ENCODE results near the gene FKBP4. TPM values are rescaled to one million over a fixed set of nuclear protein-coding genes. Genes with fewer than 3 reads are reported as not detected.
A peak's percentile ranks its signal among the peaks of the same experiment; 100 is the strongest.

FKBP4 gene
- total and polyA plus RNA-seq, 2 experiments from 2014 or later, result 126 to 223 TPM

DNA sequence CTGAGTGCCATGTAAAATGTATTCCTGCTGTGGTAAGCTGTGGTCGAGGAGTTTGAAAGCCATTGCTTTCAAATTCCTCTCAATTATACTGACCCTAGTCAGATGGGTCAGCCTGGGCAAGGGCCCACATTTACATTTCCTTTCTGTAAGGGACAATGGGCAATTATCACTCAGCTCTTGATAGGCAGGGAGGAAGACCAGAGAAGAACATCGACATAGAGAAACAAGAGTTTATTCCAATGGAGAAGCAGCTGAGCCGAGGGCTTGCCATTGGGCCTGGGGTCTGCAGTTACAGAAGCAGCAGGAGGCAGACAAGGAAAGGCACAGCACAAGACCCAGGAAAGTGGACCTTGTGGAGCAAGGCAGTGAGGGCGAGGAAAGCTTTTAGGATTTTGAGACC lies 30.4 kb downstream of the FKBP4 start:
- H3K27me3 ChIP-seq (ENCODE audit: insufficient read depth), result no peaks in the 10 kb centered on the region
- peaks cover 38% of the 10 kb centered on the region for H3K4me1 Mint-ChIP-seq
- peaks cover 9% of the 10 kb centered on the region for H3K4me1 ChIP-seq (ENCODE audit: insufficient read depth)
- no peak overlapping the region for H3K27ac ChIP-seq (ENCODE audit: low read depth)
- H3K4me3 Mint-ChIP-seq, result peak overlapping the region; percentile 54
- peaks cover 5% of the 10 kb centered on the region; the same call in 1 of the 2 replicates for H3F3A ChIP-seq (replicated peaks; ENCODE audit: low read depth)
- no peak overlapping the region for H2AFZ ChIP-seq
- no peak for DNase-seq (ENCODE audit: low spot score)
- peaks cover 2% of the 10 kb centered on the region for H3K27me3 Mint-ChIP-seq (ENCODE audit: insufficient read depth, low read depth, poor library complexity)
- H3K9me2 ChIP-seq (ENCODE audit: insufficient read depth), result no peaks in the 10 kb centered on the region
- H3K9me3 Mint-ChIP-seq, result no peaks in the 10 kb centered on the region
- H3K4me3 ChIP-seq, result no peak overlapping the region
- peaks cover 70% of the 10 kb centered on the region for H3K36me3 Mint-ChIP-seq (ENCODE audit: low read depth)
- no peak for TF ChIP-seq EZH2phosphoT487 (IDR thresholded peaks at IDR 0.05; ENCODE audit: unreplicated experiment)
- H3K36me3 ChIP-seq (ENCODE audit: insufficient read depth), result peaks cover 29% of the 10 kb centered on the region
- H4K20me1 ChIP-seq (replicated peaks; ENCODE audit: insufficient read depth), result peaks cover 4% of the 10 kb centered on the region; the same call in 1 of the 2 replicates
- peak overlapping the region; percentile 31; the same call in 1 of the 2 replicates for H3K4me2 ChIP-seq
- no peaks in the 10 kb centered on the region for H3K79me2 ChIP-seq (replicated peaks; ENCODE audit: insufficient read depth)
- H3K27ac Mint-ChIP-seq, result peak overlapping the region; percentile 83
- peak; percentile 61 for ATAC-seq

DNA sequence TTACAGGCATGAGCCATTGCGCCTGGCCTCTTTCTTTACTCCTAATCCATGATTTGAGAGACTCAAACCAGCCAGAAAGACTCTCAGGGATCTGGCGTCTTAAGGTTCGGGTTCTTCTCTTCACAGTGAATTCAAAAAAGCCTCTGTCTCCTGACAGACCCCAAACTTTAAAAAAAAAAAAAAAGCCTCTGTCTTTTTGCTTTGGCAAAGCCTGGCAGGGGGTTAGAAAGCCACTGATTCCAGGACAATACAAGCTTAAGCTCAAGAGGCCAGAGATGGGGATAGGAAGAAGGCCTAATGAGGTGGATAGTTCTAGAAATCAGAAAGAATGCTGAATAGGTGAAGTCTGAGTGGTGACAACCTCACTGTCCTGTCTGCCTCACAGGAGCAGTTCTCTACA lies 31.3 kb downstream of the FKBP4 start:
- peaks cover 4% of the 10 kb centered on the region; the same call in 1 of the 2 replicates for H4K20me1 ChIP-seq (replicated peaks; ENCODE audit: insufficient read depth)
- peaks cover 65% of the 10 kb centered on the region for H3K36me3 Mint-ChIP-seq (ENCODE audit: low read depth)
- H3K4me3 Mint-ChIP-seq, result no peak overlapping the region
- no peak overlapping the region for H3K4me3 ChIP-seq
- peaks cover 29% of the 10 kb centered on the region for H3K36me3 ChIP-seq (ENCODE audit: insufficient read depth)
- DNase-seq (ENCODE audit: low spot score) (no peak), ATAC-seq (peak; percentile 15; the same call in 1 of the 3 replicates)
- peaks cover 33% of the 10 kb centered on the region for H3K4me1 Mint-ChIP-seq
- H3F3A ChIP-seq (replicated peaks; ENCODE audit: low read depth), result peaks cover 5% of the 10 kb centered on the region; the same call in 1 of the 2 replicates
- H3K27me3 Mint-ChIP-seq (ENCODE audit: insufficient read depth, low read depth, poor library complexity), result peaks cover 5% of the 10 kb centered on the region
- H3K4me2 ChIP-seq, result no peak overlapping the region
- H3K9me2 ChIP-seq (ENCODE audit: insufficient read depth), result no peaks in the 10 kb centered on the region
- no peaks in the 10 kb centered on the region for H3K9me3 Mint-ChIP-seq
- H3K4me1 ChIP-seq (ENCODE audit: insufficient read depth), result peaks cover 9% of the 10 kb centered on the region
- H3K27ac Mint-ChIP-seq, result no peak overlapping the region
- H3K27ac ChIP-seq (ENCODE audit: low read depth), result no peak overlapping the region
- no peaks in the 10 kb centered on the region for H3K79me2 ChIP-seq (replicated peaks; ENCODE audit: insufficient read depth)
- no peak overlapping the region for H2AFZ ChIP-seq
- H3K27me3 ChIP-seq (ENCODE audit: insufficient read depth), result no peaks in the 10 kb centered on the region
- TF ChIP-seq CREB1 (CRISPR knock-in tag; IDR thresholded peaks at IDR 0.05; ENCODE audit: low read depth) (no peak), JUNB (IDR thresholded peaks at IDR 0.05; ENCODE audit: unreplicated experiment) (no peak), ZNF114 (CRISPR knock-in tag; IDR thresholded peaks at IDR 0.05) (no peak), POLR2AphosphoS5 (IDR thresholded peaks at IDR 0.05; ENCODE audit: low read depth) (no peak), NANOG (IDR thresholded peaks at IDR 0.05; ENCODE audit: borderline replicate concordance) (no peak), EZH2phosphoT487 (IDR thresholded peaks at IDR 0.05; ENCODE audit: unreplicated experiment) (no peak), STAT1 (IDR thresholded peaks at IDR 0.05; ENCODE audit: unreplicated experiment) (no peak)
- TF ChIP-seq, protein P1, sequence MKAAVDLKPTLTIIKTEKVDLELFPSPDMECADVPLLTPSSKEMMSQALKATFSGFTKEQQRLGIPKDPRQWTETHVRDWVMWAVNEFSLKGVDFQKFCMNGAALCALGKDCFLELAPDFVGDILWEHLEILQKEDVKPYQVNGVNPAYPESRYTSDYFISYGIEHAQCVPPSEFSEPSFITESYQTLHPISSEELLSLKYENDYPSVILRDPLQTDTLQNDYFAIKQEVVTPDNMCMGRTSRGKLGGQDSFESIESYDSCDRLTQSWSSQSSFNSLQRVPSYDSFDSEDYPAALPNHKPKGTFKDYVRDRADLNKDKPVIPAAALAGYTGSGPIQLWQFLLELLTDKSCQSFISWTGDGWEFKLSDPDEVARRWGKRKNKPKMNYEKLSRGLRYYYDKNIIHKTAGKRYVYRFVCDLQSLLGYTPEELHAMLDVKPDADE (IDR thresholded peaks at IDR 0.05), result no peak
- TF ChIP-seq, protein P2, sequence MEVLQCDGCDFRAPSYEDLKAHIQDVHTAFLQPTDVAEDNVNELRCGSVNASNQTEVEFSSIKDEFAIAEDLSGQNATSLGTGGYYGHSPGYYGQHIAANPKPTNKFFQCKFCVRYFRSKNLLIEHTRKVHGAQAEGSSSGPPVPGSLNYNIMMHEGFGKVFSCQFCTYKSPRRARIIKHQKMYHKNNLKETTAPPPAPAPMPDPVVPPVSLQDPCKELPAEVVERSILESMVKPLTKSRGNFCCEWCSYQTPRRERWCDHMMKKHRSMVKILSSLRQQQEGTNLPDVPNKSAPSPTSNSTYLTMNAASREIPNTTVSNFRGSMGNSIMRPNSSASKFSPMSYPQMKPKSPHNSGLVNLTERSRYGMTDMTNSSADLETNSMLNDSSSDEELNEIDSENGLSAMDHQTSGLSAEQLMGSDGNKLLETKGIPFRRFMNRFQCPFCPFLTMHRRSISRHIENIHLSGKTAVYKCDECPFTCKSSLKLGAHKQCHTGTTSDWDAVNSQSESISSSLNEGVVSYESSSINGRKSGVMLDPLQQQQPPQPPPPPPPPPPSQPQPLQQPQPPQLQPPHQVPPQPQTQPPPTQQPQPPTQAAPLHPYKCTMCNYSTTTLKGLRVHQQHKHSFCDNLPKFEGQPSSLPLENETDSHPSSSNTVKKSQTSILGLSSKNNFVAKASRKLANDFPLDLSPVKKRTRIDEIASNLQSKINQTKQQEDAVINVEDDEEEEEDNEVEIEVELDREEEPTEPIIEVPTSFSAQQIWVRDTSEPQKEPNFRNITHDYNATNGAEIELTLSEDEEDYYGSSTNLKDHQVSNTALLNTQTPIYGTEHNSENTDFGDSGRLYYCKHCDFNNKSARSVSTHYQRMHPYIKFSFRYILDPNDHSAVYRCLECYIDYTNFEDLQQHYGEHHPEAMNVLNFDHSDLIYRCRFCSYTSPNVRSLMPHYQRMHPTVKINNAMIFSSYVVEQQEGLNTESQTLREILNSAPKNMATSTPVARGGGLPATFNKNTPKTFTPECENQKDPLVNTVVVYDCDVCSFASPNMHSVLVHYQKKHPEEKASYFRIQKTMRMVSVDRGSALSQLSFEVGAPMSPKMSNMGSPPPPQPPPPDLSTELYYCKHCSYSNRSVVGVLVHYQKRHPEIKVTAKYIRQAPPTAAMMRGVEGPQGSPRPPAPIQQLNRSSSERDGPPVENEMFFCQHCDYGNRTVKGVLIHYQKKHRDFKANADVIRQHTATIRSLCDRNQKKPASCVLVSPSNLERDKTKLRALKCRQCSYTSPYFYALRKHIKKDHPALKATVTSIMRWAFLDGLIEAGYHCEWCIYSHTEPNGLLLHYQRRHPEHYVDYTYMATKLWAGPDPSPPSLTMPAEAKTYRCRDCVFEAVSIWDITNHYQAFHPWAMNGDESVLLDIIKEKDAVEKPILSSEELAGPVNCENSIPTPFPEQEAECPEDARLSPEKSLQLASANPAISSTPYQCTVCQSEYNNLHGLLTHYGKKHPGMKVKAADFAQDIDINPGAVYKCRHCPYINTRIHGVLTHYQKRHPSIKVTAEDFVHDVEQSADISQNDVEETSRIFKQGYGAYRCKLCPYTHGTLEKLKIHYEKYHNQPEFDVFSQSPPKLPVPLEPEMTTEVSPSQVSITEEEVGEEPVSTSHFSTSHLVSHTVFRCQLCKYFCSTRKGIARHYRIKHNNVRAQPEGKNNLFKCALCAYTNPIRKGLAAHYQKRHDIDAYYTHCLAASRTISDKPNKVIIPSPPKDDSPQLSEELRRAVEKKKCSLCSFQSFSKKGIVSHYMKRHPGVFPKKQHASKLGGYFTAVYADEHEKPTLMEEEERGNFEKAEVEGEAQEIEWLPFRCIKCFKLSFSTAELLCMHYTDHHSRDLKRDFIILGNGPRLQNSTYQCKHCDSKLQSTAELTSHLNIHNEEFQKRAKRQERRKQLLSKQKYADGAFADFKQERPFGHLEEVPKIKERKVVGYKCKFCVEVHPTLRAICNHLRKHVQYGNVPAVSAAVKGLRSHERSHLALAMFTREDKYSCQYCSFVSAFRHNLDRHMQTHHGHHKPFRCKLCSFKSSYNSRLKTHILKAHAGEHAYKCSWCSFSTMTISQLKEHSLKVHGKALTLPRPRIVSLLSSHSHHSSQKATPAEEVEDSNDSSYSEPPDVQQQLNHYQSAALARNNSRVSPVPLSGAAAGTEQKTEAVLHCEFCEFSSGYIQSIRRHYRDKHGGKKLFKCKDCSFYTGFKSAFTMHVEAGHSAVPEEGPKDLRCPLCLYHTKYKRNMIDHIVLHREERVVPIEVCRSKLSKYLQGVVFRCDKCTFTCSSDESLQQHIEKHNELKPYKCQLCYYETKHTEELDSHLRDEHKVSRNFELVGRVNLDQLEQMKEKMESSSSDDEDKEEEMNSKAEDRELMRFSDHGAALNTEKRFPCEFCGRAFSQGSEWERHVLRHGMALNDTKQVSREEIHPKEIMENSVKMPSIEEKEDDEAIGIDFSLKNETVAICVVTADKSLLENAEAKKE (CRISPR knock-in tag; IDR thresholded peaks at IDR 0.05), result no peak
- TF ChIP-seq, protein P3, sequence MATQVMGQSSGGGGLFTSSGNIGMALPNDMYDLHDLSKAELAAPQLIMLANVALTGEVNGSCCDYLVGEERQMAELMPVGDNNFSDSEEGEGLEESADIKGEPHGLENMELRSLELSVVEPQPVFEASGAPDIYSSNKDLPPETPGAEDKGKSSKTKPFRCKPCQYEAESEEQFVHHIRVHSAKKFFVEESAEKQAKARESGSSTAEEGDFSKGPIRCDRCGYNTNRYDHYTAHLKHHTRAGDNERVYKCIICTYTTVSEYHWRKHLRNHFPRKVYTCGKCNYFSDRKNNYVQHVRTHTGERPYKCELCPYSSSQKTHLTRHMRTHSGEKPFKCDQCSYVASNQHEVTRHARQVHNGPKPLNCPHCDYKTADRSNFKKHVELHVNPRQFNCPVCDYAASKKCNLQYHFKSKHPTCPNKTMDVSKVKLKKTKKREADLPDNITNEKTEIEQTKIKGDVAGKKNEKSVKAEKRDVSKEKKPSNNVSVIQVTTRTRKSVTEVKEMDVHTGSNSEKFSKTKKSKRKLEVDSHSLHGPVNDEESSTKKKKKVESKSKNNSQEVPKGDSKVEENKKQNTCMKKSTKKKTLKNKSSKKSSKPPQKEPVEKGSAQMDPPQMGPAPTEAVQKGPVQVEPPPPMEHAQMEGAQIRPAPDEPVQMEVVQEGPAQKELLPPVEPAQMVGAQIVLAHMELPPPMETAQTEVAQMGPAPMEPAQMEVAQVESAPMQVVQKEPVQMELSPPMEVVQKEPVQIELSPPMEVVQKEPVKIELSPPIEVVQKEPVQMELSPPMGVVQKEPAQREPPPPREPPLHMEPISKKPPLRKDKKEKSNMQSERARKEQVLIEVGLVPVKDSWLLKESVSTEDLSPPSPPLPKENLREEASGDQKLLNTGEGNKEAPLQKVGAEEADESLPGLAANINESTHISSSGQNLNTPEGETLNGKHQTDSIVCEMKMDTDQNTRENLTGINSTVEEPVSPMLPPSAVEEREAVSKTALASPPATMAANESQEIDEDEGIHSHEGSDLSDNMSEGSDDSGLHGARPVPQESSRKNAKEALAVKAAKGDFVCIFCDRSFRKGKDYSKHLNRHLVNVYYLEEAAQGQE (IDR thresholded peaks at IDR 0.05; ENCODE audit: unreplicated experiment), result no peak

Data from GM23338 (cell line).